Measurements from ENCODE around the gene SYNE2. TPM values are rescaled to one million over a fixed set of nuclear protein-coding genes. Genes with fewer than 3 reads are reported as not detected.

Gene SYNE2
- total RNA-seq, 1 donor from 2014 or later = 5.7 TPM

DNA sequence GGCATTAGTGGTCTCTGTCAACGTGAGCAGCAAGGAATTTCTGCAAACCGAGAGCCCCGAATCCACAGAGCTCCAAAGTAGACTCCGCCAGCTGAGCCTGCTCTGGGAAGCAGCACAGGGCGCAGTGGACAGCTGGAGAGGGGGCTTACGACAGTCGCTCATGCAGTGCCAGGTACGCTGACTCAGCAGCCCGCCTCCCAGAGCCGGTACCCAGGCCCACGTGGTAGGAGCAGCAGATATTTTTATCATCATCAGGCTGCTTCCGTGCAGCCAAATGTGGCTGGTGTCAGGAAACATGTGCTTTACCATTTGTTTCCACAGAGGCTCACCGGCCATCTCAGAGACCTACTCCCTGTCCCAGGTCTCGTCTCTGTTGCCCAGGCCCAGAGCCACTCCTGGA is 367.7 kb downstream of the SYNE2 start:
- H3K9me3 Mint-ChIP-seq (ENCODE audit: unreplicated experiment) = no peaks in the 10 kb centered on the region
- H3K27ac ChIP-seq (ENCODE audit: low read depth, low read length) = no peak overlapping the region
- H3K9me3 ChIP-seq (ENCODE audit: insufficient read depth, low read depth, low read length) = no peaks in the 10 kb centered on the region
- no peaks in the 10 kb centered on the region for H3K27me3 ChIP-seq (ENCODE audit: insufficient read depth, low read length)
- no peak overlapping the region for H3K4me3 Mint-ChIP-seq (ENCODE audit: unreplicated experiment)
- H3K9ac ChIP-seq (ENCODE audit: low read length) = no peak overlapping the region
- no peak for FAIRE-seq
- H3K4me1 Mint-ChIP-seq (ENCODE audit: low read depth, unreplicated experiment) = peaks cover 12% of the 10 kb centered on the region
- no peak for DNase-seq (ENCODE audit: low read depth)
- peaks cover 2% of the 10 kb centered on the region for H3K36me3 ChIP-seq (ENCODE audit: insufficient read depth, low read length)
- no peak overlapping the region for H3K27ac Mint-ChIP-seq (ENCODE audit: unreplicated experiment)
- H3K36me3 Mint-ChIP-seq (ENCODE audit: low read depth, unreplicated experiment) = peaks cover 2% of the 10 kb centered on the region
- no peaks in the 10 kb centered on the region for H3K79me2 ChIP-seq (ENCODE audit: insufficient read depth, low read length)
- H4K20me1 ChIP-seq (ENCODE audit: insufficient read depth, low read length) = no peaks in the 10 kb centered on the region
- TF ChIP-seq, protein P1, sequence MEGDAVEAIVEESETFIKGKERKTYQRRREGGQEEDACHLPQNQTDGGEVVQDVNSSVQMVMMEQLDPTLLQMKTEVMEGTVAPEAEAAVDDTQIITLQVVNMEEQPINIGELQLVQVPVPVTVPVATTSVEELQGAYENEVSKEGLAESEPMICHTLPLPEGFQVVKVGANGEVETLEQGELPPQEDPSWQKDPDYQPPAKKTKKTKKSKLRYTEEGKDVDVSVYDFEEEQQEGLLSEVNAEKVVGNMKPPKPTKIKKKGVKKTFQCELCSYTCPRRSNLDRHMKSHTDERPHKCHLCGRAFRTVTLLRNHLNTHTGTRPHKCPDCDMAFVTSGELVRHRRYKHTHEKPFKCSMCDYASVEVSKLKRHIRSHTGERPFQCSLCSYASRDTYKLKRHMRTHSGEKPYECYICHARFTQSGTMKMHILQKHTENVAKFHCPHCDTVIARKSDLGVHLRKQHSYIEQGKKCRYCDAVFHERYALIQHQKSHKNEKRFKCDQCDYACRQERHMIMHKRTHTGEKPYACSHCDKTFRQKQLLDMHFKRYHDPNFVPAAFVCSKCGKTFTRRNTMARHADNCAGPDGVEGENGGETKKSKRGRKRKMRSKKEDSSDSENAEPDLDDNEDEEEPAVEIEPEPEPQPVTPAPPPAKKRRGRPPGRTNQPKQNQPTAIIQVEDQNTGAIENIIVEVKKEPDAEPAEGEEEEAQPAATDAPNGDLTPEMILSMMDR (IDR thresholded peaks at IDR 0.05; ENCODE audit: insufficient read depth, low read depth, low read length) = no peak
- no peak for TF ChIP-seq EZH2 (IDR thresholded peaks at IDR 0.05; ENCODE audit: insufficient read depth, low read length)
- H3K4me2 ChIP-seq (ENCODE audit: low read length) = no peak overlapping the region
- no peak overlapping the region for H2AFZ ChIP-seq (ENCODE audit: low read depth, low read length)
- peaks cover 3% of the 10 kb centered on the region for H3K27me3 Mint-ChIP-seq (ENCODE audit: low read depth, unreplicated experiment)
- H3K4me3 ChIP-seq (ENCODE audit: insufficient read depth, low read depth, low read length) = no peak overlapping the region
- no peaks in the 10 kb centered on the region for H3K4me1 ChIP-seq (ENCODE audit: insufficient read depth, low read length)

DNA sequence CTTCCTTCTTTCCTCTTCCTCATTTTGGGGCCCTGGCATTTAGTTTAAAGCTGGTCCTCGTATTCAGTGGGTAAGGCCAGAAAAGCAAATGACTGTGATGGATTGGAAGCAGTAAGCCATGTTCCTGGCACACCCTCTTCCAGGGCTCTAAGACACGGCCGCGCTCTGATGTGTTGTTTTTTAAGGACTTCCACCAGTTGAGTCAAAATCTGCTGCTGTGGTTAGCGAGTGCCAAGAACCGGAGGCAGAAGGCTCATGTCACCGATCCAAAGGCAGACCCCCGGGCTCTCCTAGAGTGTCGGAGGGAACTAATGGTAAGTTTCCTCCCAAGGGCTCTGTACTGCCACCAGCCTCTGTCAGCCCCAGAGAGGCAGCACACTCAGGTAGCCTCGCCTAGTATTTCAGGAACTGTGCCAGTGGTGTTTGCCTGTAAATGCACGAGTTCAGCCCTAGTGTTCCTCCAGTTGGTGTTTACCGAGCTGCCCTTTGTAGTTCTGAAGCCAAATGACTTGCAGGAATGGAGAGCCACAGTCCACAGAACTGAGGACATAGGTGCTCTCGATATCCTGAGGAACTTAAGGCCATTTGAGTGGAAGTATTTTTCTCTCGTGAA is 368.7 kb downstream of the SYNE2 start:
- H3K9me3 Mint-ChIP-seq (ENCODE audit: unreplicated experiment) = no peaks in the 10 kb centered on the region
- no peak overlapping the region for H3K4me3 ChIP-seq (ENCODE audit: insufficient read depth, low read depth, low read length)

More for the DNA sequence above, 368.7 kb downstream of the SYNE2 start:
- peaks cover 7% of the 10 kb centered on the region for H3K4me1 Mint-ChIP-seq (ENCODE audit: low read depth, unreplicated experiment)
- H3K27me3 ChIP-seq (ENCODE audit: insufficient read depth, low read length) = no peaks in the 10 kb centered on the region
- no peak overlapping the region for H3K27ac ChIP-seq (ENCODE audit: low read depth, low read length)
- no peaks in the 10 kb centered on the region for H3K79me2 ChIP-seq (ENCODE audit: insufficient read depth, low read length)
- H3K27ac Mint-ChIP-seq (ENCODE audit: unreplicated experiment) = no peak overlapping the region
- no peaks in the 10 kb centered on the region for H3K4me1 ChIP-seq (ENCODE audit: insufficient read depth, low read length)
- FAIRE-seq = no peak
- no peaks in the 10 kb centered on the region for H3K36me3 ChIP-seq (ENCODE audit: insufficient read depth, low read length)
- H3K36me3 Mint-ChIP-seq (ENCODE audit: low read depth, unreplicated experiment) = peaks cover 2% of the 10 kb centered on the region
- no peak overlapping the region for H3K4me2 ChIP-seq (ENCODE audit: low read length)
- no peak for TF ChIP-seq EZH2 (IDR thresholded peaks at IDR 0.05; ENCODE audit: insufficient read depth, low read length)
- TF ChIP-seq, protein P1 (IDR thresholded peaks at IDR 0.05; ENCODE audit: insufficient read depth, low read depth, low read length) = no peak
- DNase-seq (ENCODE audit: low read depth) = no peak
- no peaks in the 10 kb centered on the region for H3K9me3 ChIP-seq (ENCODE audit: insufficient read depth, low read depth, low read length)
- H4K20me1 ChIP-seq (ENCODE audit: insufficient read depth, low read length) = no peaks in the 10 kb centered on the region
- no peak overlapping the region for H3K9ac ChIP-seq (ENCODE audit: low read length)
- no peak overlapping the region for H3K4me3 Mint-ChIP-seq (ENCODE audit: unreplicated experiment)
- no peak overlapping the region for H2AFZ ChIP-seq (ENCODE audit: low read depth, low read length)
- H3K27me3 Mint-ChIP-seq (ENCODE audit: low read depth, unreplicated experiment) = peaks cover 4% of the 10 kb centered on the region

Data from astrocyte (in vitro differentiated cells and primary cell).